A549 (cell line): ENCODE data around the gene ITSN1. TPM values are rescaled to one million over a fixed set of nuclear protein-coding genes. Genes with fewer than 3 reads are reported as not detected.

ENCODE experiments used
- ATAC-seq, 2 experiments: fragments of 200-7000 bp in 1 of 2; fragments of >200 bp in 1 of 2; cut with Nextera tagmentation in 1 of 2; cut with Tn5 transposase in 1 of 2; 3 replicates each; pipeline versions ENCODE4 v1.8.0 to v1.9.1; 2018 to 2020; ENCODE audit warnings: mild to moderate bottlenecking in 1 of 2, moderate library complexity in 1 of 2
- CTCF ChIA-PET: fragments of 300-600 bp; sonication (Branson Sonifier 250); formaldehyde crosslinking; extraction: SDS; loops from one replicate; lab custom pipeline; 2021; ENCODE audit warnings: antibody characterized with exemption, inconsistent platforms; lab: Yijun Ruan, JAX
- POLR2A ChIA-PET: fragments of 350-600 bp; formaldehyde crosslinking; extraction: SDS; loops from one replicate; lab custom pipeline; 2021; ENCODE audit warnings: antibody characterized with exemption, inconsistent platforms; lab: Yijun Ruan, JAX
- DNase-seq, 2 experiments: peaks; one replicate each; pipeline versions ENCODE4 v3.0.0 to v3.0.0-alpha.2; 2011 to 2016; ENCODE audit warnings: low read depth in 1 of 2, low spot score in 1 of 2
- FAIRE-seq: peaks from 2 replicates; lab custom pipeline; 2011; peaks lifted over from hg19 to GRCh38; lab: Jason Lieb, UNC
- H3K27ac ChIP-seq, 2 experiments: fragments of >200 bp; sonication (Bioruptor Twin); formaldehyde crosslinking; 3 replicates each; pipeline ENCODE4 v1.5.1; 2016 to 2017
- H3K4me1 ChIP-seq: fragments of >200 bp; sonication (Bioruptor Twin); formaldehyde crosslinking; 3 replicates; pipeline ENCODE4 v1.6.1; 2016
- H3K4me2 ChIP-seq: fragments of >200 bp; sonication (Bioruptor Twin); formaldehyde crosslinking; 3 replicates; pipeline ENCODE4 v1.6.1; 2016
- H3K4me3 ChIP-seq: fragments of >200 bp; sonication (Bioruptor Twin); formaldehyde crosslinking; 3 replicates; pipeline ENCODE4 v1.5.1; 2016
- H3K9me3 ChIP-seq: fragments of >200 bp; sonication (Bioruptor Twin); formaldehyde crosslinking; 3 replicates; pipeline ENCODE4 v1.6.1; 2016
- ATOH8 ChIP-seq: fragments of 250-450 bp; sonication (Bioruptor Pico); IDR thresholded peaks from 2 replicates; pipeline ENCODE4 v1.5.0; 2020; ENCODE audit warnings: low read depth, mild to moderate bottlenecking, moderate library complexity
- CEBPB ChIP-seq, 2 experiments: fragments of >200 bp in 1 of 2; sonication (Bioruptor Twin) in 1 of 2; formaldehyde crosslinking in 1 of 2; IDR thresholded peaks; 2 replicates each; pipeline ENCODE4 v1.6.1; 2012 to 2016
- CHD2 ChIP-seq: fragments of 150-350 bp; IDR thresholded peaks from 2 replicates; pipeline ENCODE4 v1.6.1; 2014; ENCODE audit warnings: low read length; ENCODE audit not compliant: partially characterized antibody
- CHD4 ChIP-seq: fragments of 200-600 bp; sonication (generic); IDR thresholded peaks from 2 replicates; pipeline ENCODE4 v1.6.1; 2016; ENCODE audit warnings: antibody characterized with exemption, mild to moderate bottlenecking, borderline replicate concordance
- EHF ChIP-seq: fragments of 250-450 bp; sonication (Bioruptor Pico); IDR thresholded peaks from 2 replicates; pipeline ENCODE4 v1.5.0; 2020; ENCODE audit warnings: mild to moderate bottlenecking
- EP300 ChIP-seq, 2 experiments: fragments of >200 bp; sonication (Bioruptor Twin); formaldehyde crosslinking; IDR thresholded peaks; 2 replicates in 1 of 2; 3 replicates in 1 of 2; pipeline ENCODE4 v1.6.1; 2016 to 2017
- FOXS1 ChIP-seq: fragments of 250-450 bp; sonication (Bioruptor Pico); IDR thresholded peaks from 2 replicates; pipeline ENCODE4 v1.5.0; 2020; ENCODE audit warnings: mild to moderate bottlenecking, moderate library complexity
- GATA3 ChIP-seq: IDR thresholded peaks from 2 replicates; pipeline ENCODE4 v1.6.1; 2012; ENCODE audit warnings: borderline replicate concordance
- HOXB5 ChIP-seq: fragments of 250-450 bp; sonication (Bioruptor Pico); IDR thresholded peaks from 2 replicates; pipeline ENCODE4 v1.5.0; 2020; ENCODE audit warnings: mild to moderate bottlenecking, moderate library complexity
- KDM1A ChIP-seq: fragments of 200-600 bp; sonication (generic); IDR thresholded peaks from 2 replicates; pipeline ENCODE4 v1.6.1; 2016; ENCODE audit warnings: low read depth, mild to moderate bottlenecking
- KDM5A ChIP-seq: fragments of 200-600 bp; sonication (generic); IDR thresholded peaks from 2 replicates; pipeline ENCODE4 v1.6.1; 2016; ENCODE audit warnings: antibody characterized with exemption, mild to moderate bottlenecking
- MAX ChIP-seq: IDR thresholded peaks from 2 replicates; pipeline ENCODE4 v1.6.1; 2012
- NR3C1 ChIP-seq: fragments of >200 bp; sonication (Bioruptor Twin); formaldehyde crosslinking; IDR thresholded peaks from 3 replicates; pipeline ENCODE4 v1.6.1; 2017
- RCOR1 ChIP-seq: fragments of 150-350 bp; IDR thresholded peaks from 2 replicates; pipeline ENCODE4 v1.6.1; 2014; ENCODE audit warnings: antibody characterized with exemption, low read length, low read depth
- RNF2 ChIP-seq: fragments of 200-600 bp; sonication (generic); IDR thresholded peaks from 2 replicates; pipeline ENCODE4 v1.6.1; 2016; ENCODE audit warnings: low read depth, mild to moderate bottlenecking, antibody characterized with exemption, moderate library complexity, borderline replicate concordance
- ZC3H11A ChIP-seq: fragments of 450-650 bp; IDR thresholded peaks from 2 replicates; pipeline ENCODE4 v1.6.1; 2014; ENCODE audit warnings: antibody characterized with exemption, mild to moderate bottlenecking
- ZNF302 ChIP-seq: fragments of 250-450 bp; sonication (Bioruptor Pico); IDR thresholded peaks from 2 replicates; pipeline ENCODE4 v1.9.0; 2021; ENCODE audit warnings: inconsistent platforms, mild to moderate bottlenecking, moderate library complexity
- ZSCAN20 ChIP-seq: fragments of 250-450 bp; sonication (Bioruptor Pico); IDR thresholded peaks from 2 replicates; pipeline ENCODE4 v1.8.0; 2022; ENCODE audit warnings: mild to moderate bottlenecking, moderate library complexity
- WGBS: methylation state at CpG from one replicate; pipeline ENCODE4 v1.1.6; 2017; ENCODE audit errors: missing lambda C conversion rate; 5-methylcytosine and 5-hydroxymethylcytosine counted together
- polyA plus RNA-seq, 4 experiments: library from polyadenylated mRNA; depleted of rRNA in 3 of 4; stranded (reverse); fragments of >200 nt; fragmentation: RNase III in 1 of 4; extraction: RNeasy Plus Mini Kit Qiagen cat#74134 plus additional on column Dnase treatment in 1 of 4; gene quantifications; 2 replicates in 3 of 4; 3 replicates in 1 of 4; pipeline ENCODE4 v1.2.3, GENCODE V29; 2011 to 2017
- TF ChIP-seq, protein P1 (sequence below): IDR thresholded peaks from 2 replicates; pipeline ENCODE4 v1.6.1; 2012; ENCODE audit warnings: low read depth, borderline replicate concordance
- TF ChIP-seq, protein P2 (sequence below): fragments of 250-450 bp; sonication (Bioruptor Pico); IDR thresholded peaks from 2 replicates; pipeline ENCODE4 v1.5.0; 2021; ENCODE audit warnings: mild to moderate bottlenecking, moderate library complexity, borderline replicate concordance
- TF ChIP-seq, protein P3 (sequence below): fragments of 450-650 bp; IDR thresholded peaks from 2 replicates; pipeline ENCODE4 v1.6.1; 2014; ENCODE audit warnings: antibody characterized with exemption

Gene ITSN1
- polyA plus RNA-seq, 2 of the 4 experiments (the other 2 are of a cell fraction) = 15.2 to 23.7 TPM

DNA sequence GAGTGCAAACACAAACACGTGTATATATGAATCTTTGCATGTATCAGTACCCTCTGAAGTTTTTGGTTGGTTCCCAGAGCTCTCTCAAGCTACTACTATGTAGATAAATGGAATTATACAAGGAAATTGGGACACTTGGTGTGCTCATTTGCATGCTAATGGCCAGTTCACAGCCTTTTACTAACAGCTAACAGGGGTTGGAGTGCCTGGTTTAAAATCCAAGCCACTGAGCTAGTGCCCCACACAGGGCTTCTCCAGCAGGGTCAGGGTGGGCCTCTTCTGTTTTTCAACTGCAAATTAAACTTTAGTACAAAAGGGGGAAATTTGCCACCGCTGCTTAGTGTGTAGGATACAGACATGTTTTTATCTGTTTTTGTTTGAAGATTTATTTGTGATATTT, 152.3 kb downstream of the ITSN1 start:
- 81% methylated on average over 2 of the region's 2 CpGs for WGBS
- Histone ChIP-seq H3K27ac (no peak overlapping the region), H3K4me2 (no peak overlapping the region), H3K4me1 (peaks cover 11% of the 10 kb centered on the region; the same call in 2 of the 3 replicates), H3K4me3 (no peak overlapping the region), H3K9me3 (no peaks in the 10 kb centered on the region)
- no peak for ATAC-seq
- TF ChIP-seq ATOH8 (no peak), EHF (CRISPR knock-in tag) (no peak), FOXS1 (CRISPR knock-in tag) (no peak), ZC3H11A (no peak)
- TF ChIP-seq, protein P1, sequence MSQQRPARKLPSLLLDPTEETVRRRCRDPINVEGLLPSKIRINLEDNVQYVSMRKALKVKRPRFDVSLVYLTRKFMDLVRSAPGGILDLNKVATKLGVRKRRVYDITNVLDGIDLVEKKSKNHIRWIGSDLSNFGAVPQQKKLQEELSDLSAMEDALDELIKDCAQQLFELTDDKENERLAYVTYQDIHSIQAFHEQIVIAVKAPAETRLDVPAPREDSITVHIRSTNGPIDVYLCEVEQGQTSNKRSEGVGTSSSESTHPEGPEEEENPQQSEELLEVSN = no peak
- no peak for FAIRE-seq
- CTCF ChIA-PET = interaction anchor here (1.0 kb wide), 1 partner anchor 60 kb away, joined by 3 read pairs; no protein-coding TSS in a partner anchor
- POLR2A ChIA-PET = no interaction called here
- no peak for DNase-seq

DNA sequence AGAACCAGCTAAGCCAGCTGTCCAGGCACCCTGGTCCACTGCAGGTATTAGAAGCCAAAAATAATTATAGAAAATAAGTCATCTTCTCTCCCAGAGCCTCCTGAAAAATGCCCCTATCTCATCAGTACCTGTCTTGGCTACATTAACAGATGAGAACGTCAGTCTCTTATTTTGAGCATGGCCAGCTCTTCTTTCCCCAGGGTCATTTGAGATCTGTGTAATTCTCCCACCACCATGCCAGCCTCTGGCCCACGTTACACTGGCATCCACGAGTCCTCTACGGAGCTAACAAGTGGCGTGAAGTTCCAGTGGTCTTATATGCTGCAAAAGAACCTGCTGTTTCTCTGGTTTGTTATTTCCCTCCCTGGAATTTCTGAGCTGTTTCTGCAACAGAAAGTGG, 155.3 kb downstream of the ITSN1 start:
- 94% methylated on average over 5 of the region's 5 CpGs for WGBS
- ChIA-PET CTCF (no interaction called here), POLR2A (no interaction called here)
- peaks cover 41% of the 10 kb centered on the region for H3K4me1 ChIP-seq
- no peak overlapping the region for H3K27ac ChIP-seq
- ATAC-seq = no peak
- no peak overlapping the region for H3K4me2 ChIP-seq
- H3K9me3 ChIP-seq = no peaks in the 10 kb centered on the region
- TF ChIP-seq KDM1A (no peak), RNF2 (no peak), ATOH8 (no peak), RCOR1 (no peak), MAX (no peak), ZSCAN20 (CRISPR knock-in tag) (no peak), EP300 (IDR thresholded peaks at IDR 0.05) (no peak), CEBPB (IDR thresholded peaks at IDR 0.05) (no peak), CHD2 (no peak), KDM5A (no peak), NR3C1 (no peak), ZC3H11A (no peak), GATA3 (no peak), HOXB5 (CRISPR knock-in tag) (no peak), ZNF302 (no peak), CHD4 (no peak)
- TF ChIP-seq, protein P2, sequence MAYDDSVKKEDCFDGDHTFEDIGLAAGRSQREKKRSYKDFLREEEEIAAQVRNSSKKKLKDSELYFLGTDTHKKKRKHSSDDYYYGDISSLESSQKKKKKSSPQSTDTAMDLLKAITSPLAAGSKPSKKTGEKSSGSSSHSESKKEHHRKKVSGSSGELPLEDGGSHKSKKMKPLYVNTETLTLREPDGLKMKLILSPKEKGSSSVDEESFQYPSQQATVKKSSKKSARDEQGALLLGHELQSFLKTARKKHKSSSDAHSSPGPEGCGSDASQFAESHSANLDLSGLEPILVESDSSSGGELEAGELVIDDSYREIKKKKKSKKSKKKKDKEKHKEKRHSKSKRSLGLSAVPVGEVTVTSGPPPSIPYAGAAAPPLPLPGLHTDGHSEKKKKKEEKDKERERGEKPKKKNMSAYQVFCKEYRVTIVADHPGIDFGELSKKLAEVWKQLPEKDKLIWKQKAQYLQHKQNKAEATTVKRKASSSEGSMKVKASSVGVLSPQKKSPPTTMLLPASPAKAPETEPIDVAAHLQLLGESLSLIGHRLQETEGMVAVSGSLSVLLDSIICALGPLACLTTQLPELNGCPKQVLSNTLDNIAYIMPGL (CRISPR knock-in tag) = no peak
- TF ChIP-seq, protein P3, sequence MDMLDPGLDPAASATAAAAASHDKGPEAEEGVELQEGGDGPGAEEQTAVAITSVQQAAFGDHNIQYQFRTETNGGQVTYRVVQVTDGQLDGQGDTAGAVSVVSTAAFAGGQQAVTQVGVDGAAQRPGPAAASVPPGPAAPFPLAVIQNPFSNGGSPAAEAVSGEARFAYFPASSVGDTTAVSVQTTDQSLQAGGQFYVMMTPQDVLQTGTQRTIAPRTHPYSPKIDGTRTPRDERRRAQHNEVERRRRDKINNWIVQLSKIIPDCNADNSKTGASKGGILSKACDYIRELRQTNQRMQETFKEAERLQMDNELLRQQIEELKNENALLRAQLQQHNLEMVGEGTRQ = no peak
- DNase-seq = no peak
- FAIRE-seq = no peak
- no peak overlapping the region for H3K4me3 ChIP-seq
